ENCODE data around the gene CDC42SE2.

The CDC42SE2 gene

GRCh38 chr5:131369558-131369957 is 105.7 kb downstream of the CDC42SE2 start:
- peaks cover 51% of the 10 kb centered on the region for H3K79me2 ChIP-seq (ENCODE audit: insufficient read depth, low read length)
- H2AFZ ChIP-seq (ENCODE audit: low read length) = no peak overlapping the region
- TF ChIP-seq CTCF (IDR thresholded peaks at IDR 0.05; ENCODE audit: low read length) (no peak), EZH2 (IDR thresholded peaks at IDR 0.05; ENCODE audit: borderline replicate concordance, low read length) (no peak)
- no peaks in the 10 kb centered on the region for H3K9me3 ChIP-seq (ENCODE audit: low read length)
- no peak overlapping the region for H3K9ac ChIP-seq (ENCODE audit: low read length)
- no peaks in the 10 kb centered on the region for H3F3A ChIP-seq (ENCODE audit: insufficient read depth, low read length)
- no peaks in the 10 kb centered on the region for H4K20me1 ChIP-seq (ENCODE audit: insufficient read depth, low read length)
- no peak overlapping the region for H3K4me2 ChIP-seq (ENCODE audit: low read length)
- H3K4me1 ChIP-seq (ENCODE audit: insufficient read depth, low read length, severe bottlenecking) = peaks cover 24% of the 10 kb centered on the region
- no peak overlapping the region for H3K27ac ChIP-seq (ENCODE audit: low read depth, low read length, poor library complexity, severe bottlenecking)
- no peak overlapping the region for H3K4me3 ChIP-seq (ENCODE audit: low read depth, low read length, poor library complexity, severe bottlenecking)
- H3K27me3 ChIP-seq (ENCODE audit: insufficient read depth, low read length) = no peaks in the 10 kb centered on the region
- no peaks in the 10 kb centered on the region for H3K9me2 ChIP-seq (ENCODE audit: low read depth, low read length)
- H3K36me3 ChIP-seq (ENCODE audit: insufficient read depth, low read length) = peaks cover 47% of the 10 kb centered on the region

- Histone ChIP-seq H3K36me3 (ENCODE audit: insufficient read depth, low read length) (peaks cover 36% of the 10 kb centered on the region), H3K9ac (ENCODE audit: low read length) (no peak overlapping the region), H3K4me1 (ENCODE audit: insufficient read depth, low read length, severe bottlenecking) (peaks cover 33% of the 10 kb centered on the region), H3K4me3 (ENCODE audit: low read depth, low read length, poor library complexity, severe bottlenecking) (no peak overlapping the region), H3K9me3 (ENCODE audit: low read length) (no peaks in the 10 kb centered on the region), H3F3A (ENCODE audit: insufficient read depth, low read length) (no peaks in the 10 kb centered on the region), H3K4me2 (ENCODE audit: low read length) (no peak overlapping the region), H3K9me2 (ENCODE audit: low read depth, low read length) (no peaks in the 10 kb centered on the region), H3K27ac (ENCODE audit: low read depth, low read length, poor library complexity, severe bottlenecking) (no peak overlapping the region), H2AFZ (ENCODE audit: low read length) (no peak overlapping the region), H3K79me2 (ENCODE audit: insufficient read depth, low read length) (peaks cover 57% of the 10 kb centered on the region), H4K20me1 (ENCODE audit: insufficient read depth, low read length) (no peaks in the 10 kb centered on the region), H3K27me3 (ENCODE audit: insufficient read depth, low read length) (no peaks in the 10 kb centered on the region)
- no peak for TF ChIP-seq CTCF (IDR thresholded peaks at IDR 0.05; ENCODE audit: low read length)
- no peak for TF ChIP-seq EZH2 (IDR thresholded peaks at IDR 0.05; ENCODE audit: borderline replicate concordance, low read length)
Measured at GRCh38 chr5:131371835-131372234, 108.0 kb downstream of the CDC42SE2 start.

GRCh38 chr5:131373265-131373664 is 109.4 kb downstream of the CDC42SE2 start:
- H2AFZ ChIP-seq (ENCODE audit: low read length) = no peak overlapping the region
- no peaks in the 10 kb centered on the region for H3K27me3 ChIP-seq (ENCODE audit: insufficient read depth, low read length)
- H3F3A ChIP-seq (ENCODE audit: insufficient read depth, low read length) = no peaks in the 10 kb centered on the region
- H3K27ac ChIP-seq (ENCODE audit: low read depth, low read length, poor library complexity, severe bottlenecking) = peak overlapping the region; percentile 67
- H3K4me3 ChIP-seq (ENCODE audit: low read depth, low read length, poor library complexity, severe bottlenecking) = no peak overlapping the region
- 0 out of 2 replicates have a peak overlapping the region, but pooled peaks have one; percentile 14 for H3K9ac ChIP-seq (ENCODE audit: low read length)
- H4K20me1 ChIP-seq (ENCODE audit: insufficient read depth, low read length) = no peaks in the 10 kb centered on the region
- no peaks in the 10 kb centered on the region for H3K9me2 ChIP-seq (ENCODE audit: low read depth, low read length)
- no peaks in the 10 kb centered on the region for H3K9me3 ChIP-seq (ENCODE audit: low read length)
- peaks cover 60% of the 10 kb centered on the region for H3K79me2 ChIP-seq (ENCODE audit: insufficient read depth, low read length)
- peak overlapping the region; percentile 39 for H3K4me2 ChIP-seq (ENCODE audit: low read length)
- H3K4me1 ChIP-seq (ENCODE audit: insufficient read depth, low read length, severe bottlenecking) = peaks cover 46% of the 10 kb centered on the region
- peaks cover 26% of the 10 kb centered on the region for H3K36me3 ChIP-seq (ENCODE audit: insufficient read depth, low read length)
- TF ChIP-seq EZH2 (IDR thresholded peaks at IDR 0.05; ENCODE audit: borderline replicate concordance, low read length) = no peak
- TF ChIP-seq CTCF (IDR thresholded peaks at IDR 0.05; ENCODE audit: low read length) = no peak

Data from OCI-LY1 (cell line).